GM19240 (cell line): ENCODE measurements around the gene NAA25.
A peak's percentile ranks its signal among the peaks of the same experiment; 100 is the strongest.

ENCODE experiments used
- DNase-seq: peaks from one replicate; pipeline ENCODE4 v3.0.0; 2011; ENCODE audit warnings: low spot score; ENCODE audit not compliant: insufficient read length

The NAA25 gene

DNA sequence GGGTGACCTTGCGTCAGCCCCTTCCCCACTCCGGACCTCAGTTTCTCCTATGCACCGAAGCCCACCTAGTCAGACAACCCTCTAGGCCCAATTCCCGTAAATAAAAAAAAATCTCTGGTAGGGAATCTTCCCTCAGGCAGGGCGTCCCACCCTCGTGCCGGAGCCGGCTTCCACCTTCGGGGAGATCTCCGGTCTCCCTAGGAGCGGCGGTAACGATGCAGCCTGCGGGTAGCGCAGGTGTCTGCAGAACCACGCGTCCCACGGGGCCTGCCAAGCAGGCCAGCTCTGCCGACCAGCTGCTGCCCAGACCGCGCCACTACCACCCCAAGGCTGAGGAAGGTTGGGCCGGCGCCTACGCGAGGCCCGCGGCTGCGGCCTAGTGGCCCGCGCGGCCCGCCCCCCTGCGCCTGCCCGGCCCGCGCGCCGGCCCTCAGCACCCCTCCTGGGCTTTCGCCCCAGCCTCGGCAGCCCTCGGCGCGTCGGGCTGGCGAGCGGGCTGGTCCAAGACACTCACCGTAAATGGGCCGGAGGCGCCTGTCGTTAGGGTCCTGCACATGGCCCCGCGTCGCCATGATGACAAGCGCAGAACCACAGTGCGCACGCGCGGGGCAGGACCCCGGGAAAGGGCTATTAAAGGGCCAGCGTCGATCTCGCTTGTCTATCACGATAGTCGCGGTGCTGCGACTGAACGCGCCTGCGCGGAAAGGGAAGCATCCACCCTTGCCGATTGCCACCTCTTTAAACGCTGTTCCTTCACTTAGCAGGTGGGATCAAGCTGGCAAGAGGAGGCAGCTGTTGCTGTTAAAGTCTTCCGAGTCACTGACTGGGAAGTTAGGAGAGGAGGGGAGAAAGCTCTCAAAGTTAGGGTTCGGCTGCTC, at the start of gene NAA25:
NAA25 (minus strand) TSS at position 582 of the 878 bp plus-strand sequence; CDS start at position 572, 10 bp downstream.
- DNase-seq = peak; percentile 52

DNA sequence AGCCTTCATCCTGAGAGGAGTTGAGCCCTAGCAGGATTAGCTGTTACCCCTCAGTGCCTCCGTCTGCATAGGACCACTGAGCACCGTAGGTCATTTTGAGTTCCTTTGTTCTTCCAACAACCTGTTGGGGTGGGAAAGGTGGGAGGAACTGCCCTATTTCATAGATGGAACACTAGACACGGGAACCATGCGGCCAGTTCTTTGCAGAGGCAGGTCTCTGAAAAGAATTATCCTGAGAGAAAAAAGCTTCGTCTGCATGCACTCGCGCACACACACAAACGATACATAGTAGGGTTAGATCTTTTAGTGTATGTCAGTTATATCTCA, 45.3 kb upstream of the NAA25 start:
- DNase-seq = no peak

DNA sequence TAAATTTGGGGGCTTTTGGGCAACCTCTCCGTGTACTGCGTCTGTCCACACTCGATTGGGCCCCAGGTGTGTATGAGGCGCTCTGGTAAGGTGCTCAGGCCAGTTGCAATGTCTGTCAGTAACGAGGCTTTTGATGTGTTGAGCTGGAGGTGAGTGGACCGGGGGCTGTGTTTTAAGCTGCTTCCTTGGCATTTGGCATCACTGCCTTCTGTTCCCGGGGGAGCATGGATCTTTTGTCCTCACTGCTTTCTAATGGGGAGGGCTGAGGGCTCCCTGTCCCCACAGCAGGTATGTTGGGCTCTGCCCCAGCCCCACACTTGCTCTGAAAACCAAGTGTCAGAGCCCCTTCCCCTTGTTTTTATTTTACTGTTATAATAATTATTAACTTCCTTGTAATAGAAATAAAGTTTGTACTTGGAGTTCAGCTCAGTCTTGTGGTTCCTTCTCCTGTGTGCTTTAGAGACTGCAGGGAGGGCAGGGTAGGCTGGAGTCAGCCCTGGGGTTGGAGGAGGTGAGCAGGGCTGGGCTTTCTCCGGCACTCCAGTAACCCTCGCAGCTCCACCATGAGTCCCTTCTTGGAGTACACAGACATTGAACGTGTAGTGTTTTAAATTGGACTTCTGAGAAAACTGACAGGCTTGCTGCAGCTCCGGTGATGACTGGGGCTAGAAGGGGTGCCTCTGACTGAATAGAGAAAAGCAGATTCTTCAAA, 44.8 kb upstream of the NAA25 start:
- DNase-seq = no peak

DNA sequence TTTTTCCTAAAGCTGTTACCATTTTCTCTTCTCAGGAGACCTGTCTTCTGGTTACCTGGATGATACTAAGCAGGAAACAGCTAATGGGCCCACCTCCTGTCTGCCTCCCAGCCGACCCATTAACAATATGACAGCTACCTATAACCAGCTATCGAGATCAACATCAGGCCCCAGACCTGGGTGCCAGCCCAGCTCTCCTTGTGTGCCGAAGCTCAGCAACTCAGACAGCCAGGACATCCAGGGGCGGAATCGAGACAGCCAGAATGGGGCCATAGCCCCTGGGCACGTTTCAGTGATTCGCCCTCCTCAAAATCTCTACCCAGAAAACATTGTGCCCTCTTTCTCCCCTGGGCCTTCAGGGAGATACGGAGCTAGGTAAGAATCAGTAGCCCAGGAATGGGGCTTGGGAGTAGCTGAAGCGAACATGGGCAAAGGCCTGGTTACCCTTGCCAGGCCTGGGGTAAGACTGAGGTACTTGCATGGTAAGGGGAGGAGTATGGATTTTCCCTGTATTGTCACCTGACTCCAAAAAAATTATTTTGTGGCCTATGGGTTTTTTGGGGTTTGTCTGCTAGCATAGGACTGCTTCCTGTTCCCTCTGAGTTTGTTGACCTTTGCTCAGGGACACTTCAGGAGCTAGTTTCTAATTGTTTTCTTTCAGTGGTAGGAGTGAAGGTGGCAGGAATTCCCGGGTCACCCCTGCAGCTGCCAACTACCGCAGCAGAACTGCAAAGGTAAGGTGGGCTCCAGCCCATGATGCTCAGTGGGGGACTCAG, 43.4 kb upstream of the NAA25 start:
- no peak for DNase-seq

DNA sequence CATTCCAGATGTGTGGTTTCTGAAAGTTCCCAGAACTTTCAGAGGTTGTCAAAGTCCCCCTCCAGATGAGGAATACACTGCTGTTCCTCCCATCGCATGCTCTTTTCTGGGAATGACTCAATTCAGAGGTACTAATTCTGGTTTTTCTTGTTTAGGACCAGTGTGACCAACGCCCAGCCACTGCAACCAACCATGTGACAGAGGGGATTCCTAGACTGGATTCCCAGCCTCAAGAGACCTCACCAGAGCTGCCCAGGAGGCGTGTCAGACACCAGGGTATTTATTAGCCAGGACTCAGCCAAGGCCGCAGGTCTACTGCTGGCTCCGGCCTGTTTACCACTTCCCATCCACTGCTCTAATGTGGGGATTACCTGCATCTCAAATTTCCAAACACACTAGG, 41.0 kb upstream of the NAA25 start:
- no peak for DNase-seq

DNA sequence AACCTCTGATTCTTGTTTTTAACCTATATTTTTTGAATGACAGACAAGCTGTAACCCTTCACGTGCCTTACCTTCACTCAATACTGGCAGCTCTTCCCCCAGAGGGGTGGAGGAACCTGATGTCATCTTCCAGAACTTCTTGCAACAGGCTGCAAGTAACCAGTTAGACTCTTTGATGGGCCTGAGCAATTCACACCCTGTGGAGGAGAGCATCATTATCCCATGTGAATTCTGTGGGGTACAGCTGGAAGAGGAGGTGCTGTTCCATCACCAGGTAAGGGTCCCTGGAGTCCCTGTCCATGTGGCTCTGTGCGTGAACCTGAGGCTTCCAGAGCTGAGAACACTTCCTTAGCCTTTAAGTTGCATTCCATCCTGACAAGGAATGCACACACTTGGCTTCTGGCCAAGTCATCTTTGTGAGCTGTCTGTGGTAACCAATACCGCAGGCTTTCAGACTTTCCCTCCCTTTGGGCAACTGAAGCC, 39.5 kb upstream of the NAA25 start:
- no peak for DNase-seq

DNA sequence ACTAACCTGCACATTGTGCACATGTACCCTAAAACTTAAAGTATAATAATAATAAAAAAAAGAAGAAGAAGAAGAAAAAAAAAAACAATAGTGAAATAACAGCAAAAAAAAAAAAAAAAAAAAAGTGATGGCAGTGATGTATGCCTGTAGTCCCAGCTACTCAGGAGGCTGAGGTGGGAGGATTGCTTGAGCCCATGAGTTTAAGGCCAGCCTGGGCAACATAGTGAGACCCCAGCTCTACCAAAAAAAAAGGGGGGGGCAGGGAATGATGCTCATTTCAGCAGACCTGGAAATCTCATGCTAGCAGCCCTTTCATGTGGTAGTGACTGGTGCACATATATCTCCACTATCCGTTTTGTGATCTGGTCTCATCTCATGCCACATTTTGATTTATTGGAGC, 37.5 kb upstream of the NAA25 start:
- no peak for DNase-seq

DNA sequence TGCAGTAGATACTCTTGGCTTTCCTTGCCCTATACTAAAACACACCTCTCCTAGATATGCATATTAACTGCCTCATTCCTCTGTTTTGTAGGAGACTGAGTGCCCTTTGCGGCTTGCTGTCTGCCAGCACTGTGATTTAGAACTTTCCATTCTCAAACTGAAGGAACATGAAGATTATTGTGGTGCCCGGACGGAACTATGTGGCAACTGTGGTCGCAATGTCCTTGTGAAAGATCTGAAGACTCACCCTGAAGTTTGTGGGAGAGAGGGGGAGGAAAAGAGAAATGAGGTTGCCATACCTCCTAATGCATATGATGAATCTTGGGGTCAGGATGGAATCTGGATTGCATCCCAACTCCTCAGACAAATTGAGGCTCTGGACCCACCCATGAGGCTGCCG, 32.1 kb upstream of the NAA25 start:
- DNase-seq = no peak

DNA sequence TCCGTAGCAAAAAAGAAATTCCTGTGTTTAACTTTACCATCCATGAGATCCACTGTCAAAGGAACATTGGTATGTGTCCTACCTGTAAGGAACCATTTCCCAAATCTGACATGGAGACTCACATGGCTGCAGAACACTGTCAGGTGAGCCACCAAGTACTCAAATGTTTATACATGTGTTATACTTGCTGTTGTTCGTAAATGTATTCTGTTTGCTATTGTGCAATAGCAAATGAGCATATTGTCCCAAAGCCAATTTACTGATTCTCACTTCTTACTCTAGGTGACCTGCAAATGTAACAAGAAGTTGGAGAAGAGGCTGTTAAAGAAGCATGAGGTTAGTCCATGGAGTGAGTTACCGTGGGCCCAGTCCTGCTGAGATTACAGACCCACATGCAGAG, 26.1 kb upstream of the NAA25 start:
- no peak for DNase-seq

DNA sequence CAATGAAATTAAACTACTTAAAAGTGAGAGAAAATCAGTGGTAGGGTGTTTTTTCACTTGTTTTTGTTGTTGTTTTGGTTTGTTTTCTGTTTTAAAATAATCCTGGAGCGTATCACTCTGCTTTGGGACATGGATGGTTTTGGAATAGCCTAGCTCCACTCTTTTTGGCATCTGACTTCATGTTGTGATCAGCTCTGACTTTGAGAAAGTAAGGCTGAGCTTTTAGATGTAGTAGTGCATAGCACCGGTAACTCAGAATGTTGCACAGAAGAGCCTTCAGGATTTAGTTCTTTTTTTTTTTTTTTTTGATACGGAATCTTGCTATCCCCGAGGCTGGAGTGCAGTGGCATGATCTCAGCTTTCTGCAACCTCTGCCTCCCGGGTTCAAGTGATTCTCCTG, 24.8 kb upstream of the NAA25 start:
- DNase-seq = no peak

DNA sequence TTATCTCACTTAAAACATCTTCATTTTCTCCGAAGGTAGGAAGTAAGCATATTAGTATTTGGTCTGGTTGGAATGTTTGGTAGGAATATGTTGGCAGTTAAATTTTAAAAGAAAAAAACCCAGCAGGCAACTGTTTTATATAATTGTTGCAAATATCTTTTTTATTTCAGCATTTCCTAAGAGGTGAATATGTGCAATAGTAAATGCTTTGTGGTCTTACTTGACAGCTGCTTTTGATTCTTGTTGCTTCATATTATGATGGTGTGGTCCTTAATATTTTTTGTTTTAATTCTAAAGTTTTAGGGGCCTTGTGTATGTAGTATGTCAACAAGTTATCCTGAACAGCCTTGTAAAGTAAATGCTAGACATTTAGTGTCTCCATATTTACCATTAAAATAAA, 23.1 kb upstream of the NAA25 start:
- no peak for DNase-seq

DNA sequence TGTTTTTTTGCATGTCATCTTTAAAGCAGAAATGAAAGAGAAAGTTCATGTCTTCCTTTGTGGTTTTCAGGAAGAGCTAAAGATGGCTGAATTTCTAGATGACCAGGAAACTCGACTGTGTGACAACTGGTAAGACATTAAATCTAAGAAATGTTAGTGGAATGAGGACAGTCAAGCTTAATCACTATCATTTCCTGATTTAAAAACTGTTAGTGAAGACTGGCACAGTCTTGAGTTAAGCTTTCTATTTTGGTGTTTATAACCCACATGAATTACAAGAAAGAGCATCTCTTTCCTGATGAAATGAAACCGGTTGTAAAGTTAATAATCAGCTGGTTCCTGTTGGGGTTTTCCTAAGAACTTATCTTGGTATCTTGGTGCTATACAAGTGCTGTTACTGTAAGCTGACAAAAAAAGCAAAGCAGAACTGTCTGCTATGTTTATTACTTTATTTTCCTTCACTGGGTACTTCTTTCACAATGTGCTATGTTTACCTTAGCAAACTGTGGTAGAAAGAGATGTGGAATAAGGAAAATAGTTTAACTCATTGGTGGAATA, 21.9 kb upstream of the NAA25 start:
- no peak for DNase-seq

DNA sequence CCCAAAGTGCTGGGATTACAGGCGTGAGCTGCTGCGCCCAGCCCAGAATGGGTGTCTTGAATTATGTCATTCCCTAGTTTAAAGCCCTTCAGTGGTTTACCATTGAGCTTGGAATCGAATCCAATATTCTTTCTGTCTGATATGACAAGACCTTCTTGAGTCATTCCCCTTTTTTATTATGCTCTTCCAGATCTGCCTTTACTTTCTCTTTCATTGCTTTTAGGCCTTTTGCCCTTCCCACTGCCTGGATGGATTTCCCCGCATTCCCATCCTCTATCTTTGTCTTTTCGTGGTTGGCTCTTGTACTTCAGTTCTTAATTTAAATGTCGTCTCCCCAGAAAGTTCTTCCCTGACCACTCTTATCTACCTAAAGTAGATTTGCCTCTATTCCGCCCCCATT, 18.3 kb upstream of the NAA25 start:
- no peak for DNase-seq

DNA sequence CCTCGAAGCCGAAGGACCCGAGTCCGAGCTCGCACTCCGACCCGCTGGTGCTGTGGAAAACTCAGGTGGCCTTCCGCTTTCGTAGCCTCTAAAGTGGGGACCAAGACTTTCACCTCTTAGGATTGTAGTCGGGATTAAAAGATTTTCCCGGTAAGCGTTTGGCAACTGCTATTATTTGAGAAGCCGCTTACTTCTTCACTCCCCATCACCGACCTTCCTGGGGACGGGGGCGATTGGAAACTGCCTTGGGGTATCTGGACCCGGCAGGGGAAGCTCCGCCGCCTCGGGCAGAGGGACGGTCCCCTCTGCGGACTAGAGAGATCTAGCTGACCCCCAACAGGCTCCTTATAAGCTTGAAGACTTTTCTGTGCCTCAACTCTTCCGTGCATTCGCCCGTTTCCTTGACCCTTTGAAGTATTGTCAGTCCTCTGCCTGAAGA, 17.4 kb upstream of the NAA25 start:
- DNase-seq = no peak

DNA sequence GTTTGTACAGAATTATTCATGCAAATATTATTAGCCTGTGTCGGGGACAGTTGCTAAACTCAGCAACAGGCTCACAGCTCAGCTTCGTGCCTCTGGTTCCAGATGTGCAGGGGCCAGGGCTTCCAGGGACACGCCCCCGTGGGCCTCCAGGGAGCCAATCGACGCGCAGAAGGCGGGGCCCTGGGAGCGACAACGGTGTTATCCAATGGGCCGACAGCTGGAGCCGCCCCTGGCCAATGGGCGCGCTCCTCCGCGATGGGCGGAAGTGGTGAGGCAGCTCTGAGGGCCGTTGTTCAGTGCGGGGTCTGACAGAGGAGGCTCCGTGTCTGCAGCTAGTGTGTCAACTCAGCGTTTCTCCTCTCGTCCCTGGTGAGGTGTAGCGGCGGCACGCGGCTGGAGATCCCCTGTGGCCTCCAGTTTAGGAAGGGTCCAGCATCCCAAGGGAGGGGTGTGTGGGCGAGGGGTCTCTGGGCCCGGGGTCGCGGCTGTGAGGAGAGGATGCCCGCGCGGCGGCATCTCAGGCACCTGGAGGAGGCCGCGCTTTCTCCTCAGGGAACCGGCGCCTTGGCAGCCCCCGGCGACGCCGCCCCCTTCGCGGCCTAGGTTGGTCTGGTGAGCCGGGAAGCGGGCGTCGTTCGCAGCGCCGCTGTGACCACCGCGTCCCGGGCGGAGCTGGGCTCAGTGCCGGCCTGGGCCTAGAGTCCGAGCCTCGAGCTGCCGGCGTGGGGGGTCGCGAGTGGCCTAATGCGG, 16.8 kb upstream of the NAA25 start, which contains the start of gene TRAFD1:
TRAFD1 (plus strand) TSS at position 311 of the 750 bp plus-strand sequence. CDS start 4,963 bp downstream, outside the sequence.
- peak; percentile 89 for DNase-seq

DNA sequence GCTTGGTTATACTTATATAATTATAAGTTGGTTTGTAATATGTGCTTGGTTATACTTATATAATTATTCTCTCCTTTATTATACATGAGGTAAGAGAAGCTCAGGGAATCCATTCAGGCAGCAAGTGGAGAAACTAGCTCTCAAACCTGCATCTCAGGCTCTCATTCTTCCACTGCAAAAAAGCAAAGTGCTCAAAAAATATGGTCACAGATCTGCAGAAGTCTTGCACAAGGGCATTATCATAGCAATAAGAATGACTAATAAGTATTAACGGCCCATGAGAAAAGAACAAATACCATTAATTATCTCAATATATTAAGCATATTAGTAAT, 16.3 kb upstream of the NAA25 start:
- no peak for DNase-seq

DNA sequence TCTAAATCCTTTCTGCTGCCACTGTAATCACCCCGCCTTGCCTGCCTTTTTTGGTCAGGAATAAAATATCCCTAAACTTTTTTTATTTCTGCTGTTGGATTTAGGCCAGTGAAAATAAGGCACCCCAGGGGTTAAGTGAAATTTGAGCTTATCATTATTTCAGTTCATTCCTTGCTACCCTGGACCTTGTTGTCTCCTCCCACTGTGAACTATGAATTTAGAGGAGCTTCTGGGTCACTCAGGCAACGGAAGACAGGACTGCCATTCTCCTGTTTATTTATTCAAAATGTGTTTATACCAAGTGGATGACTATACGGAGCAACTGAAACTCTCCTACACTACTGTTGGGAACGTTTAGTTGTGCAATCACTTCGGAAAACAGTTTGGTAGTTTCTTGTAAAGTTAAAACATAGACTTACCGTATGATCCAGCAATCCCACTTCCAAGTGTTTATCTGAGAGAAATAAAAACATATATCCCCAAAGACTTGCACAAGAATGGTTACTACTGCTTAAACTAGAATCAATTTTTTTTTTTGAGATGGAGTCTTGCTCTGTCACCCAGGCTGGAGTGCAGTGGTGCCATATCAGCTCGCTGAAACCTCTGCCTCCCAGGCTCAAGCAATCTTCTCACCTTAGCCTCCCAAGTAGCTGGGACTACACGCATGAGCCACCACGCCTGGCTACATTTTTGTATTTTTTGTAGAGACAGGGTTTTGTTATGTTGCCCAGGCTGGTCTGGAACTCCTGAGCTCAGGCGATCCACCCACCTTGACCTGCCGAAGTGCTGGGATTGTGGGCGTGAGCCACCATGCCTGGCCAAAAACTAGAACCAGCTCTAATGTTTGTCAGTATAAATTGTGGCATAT, 14.5 kb upstream of the NAA25 start:
- DNase-seq = no peak

DNA sequence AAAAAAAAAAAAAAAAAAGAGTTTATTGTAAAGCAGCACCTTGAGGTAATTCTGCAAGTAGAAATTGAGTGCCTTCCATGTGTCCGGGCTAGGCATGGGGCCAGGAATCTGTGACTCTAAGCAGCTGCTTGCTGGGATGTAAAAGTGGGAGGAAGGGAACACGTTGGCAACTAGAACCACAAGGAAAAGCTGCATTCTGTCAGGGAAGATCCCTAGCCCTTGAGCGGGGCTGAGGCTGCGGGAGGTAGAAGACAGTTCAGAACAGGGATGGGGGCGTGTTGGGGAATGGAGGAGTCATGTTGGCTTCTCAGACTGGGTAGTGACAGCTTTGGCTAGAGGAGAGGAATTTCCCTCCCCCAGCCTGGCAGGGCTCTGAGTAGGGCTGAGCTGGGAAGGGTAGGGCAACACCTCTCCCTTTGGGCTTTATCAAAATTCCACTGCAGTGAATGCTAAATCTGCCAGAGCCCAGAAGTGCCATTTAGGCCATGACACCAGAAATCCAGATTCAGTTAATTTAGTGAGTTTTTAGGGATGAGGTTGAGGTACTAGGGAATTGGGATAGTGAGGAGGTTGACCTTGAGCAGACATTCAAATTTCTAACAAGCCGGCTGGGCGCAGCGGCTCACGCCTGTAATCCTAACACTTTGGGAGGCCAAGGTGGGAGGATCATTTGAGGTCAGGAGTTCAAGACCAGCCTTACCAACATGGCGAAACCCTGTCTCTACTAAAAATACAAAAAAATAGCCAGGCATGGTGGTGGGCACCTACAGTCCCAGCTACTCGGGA, 13.4 kb upstream of the NAA25 start:
- DNase-seq = no peak

DNA sequence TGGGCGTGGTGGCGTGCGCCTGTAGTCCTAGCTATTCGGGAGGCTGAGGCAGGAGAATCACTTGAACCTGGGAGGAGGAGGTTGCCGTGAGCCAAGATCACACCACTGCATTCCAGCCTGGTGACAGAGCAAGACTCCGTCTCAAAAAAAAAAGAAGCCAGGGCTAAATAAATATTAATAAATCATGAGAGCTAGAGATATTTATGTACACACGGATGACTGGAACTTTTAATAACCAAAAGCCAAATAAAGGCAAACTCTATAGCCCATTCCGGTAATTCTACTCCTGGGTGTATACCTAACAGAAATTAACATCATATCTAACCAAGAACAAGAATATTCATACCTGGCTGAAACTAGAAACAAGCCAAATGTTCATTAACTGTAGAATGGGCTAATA, 9.1 kb upstream of the NAA25 start:
- no peak for DNase-seq
